Ishikawa (cell line): ENCODE results near the gene PTTG1.

Source experiments
- CEBPB ChIP-seq: IDR thresholded peaks from 2 replicates; pipeline ENCODE4 v1.6.1; 2012
- MAX ChIP-seq: IDR thresholded peaks from 2 replicates; pipeline ENCODE4 v1.6.1; 2012
- NFIC ChIP-seq: IDR thresholded peaks from 2 replicates; pipeline ENCODE4 v1.6.1; 2012
- RAD21 ChIP-seq: IDR thresholded peaks from 2 replicates; pipeline ENCODE4 v1.6.1; 2012; ENCODE audit warnings: low read depth
- TAF1 ChIP-seq: IDR thresholded peaks from 2 replicates; pipeline ENCODE4 v1.6.1; 2012; ENCODE audit warnings: low read depth, mild to moderate bottlenecking

GRCh38 chr5:160376416-160376815 lies 45.2 kb upstream of the PTTG1 start:
- TF ChIP-seq CEBPB (no peak), TAF1 (no peak), RAD21 (no peak), NFIC (no peak), MAX (no peak)
